SW480 (cell line): ENCODE results near the gene CHST3.

Experiments
- DNase-seq: peaks from one replicate; pipeline ENCODE4 v3.0.0-alpha.2; 2016; ENCODE audit warnings: low spot score

Gene CHST3

GRCh38 chr10:71990706-71991269 is 26.6 kb downstream of the CHST3 start:
- DNase-seq = no peak

GRCh38 chr10:71995449-71995848 is 31.3 kb downstream of the CHST3 start:
- no peak for DNase-seq

- DNase-seq = no peak
Observed at GRCh38 chr10:71995887-71996575, 31.8 kb downstream of the CHST3 start.

- no peak for DNase-seq
Observed at GRCh38 chr10:71996592-71997371, 32.6 kb downstream of the CHST3 start.

GRCh38 chr10:71998119-71998839 is 34.1 kb downstream of the CHST3 start:
- no peak for DNase-seq

GRCh38 chr10:71998840-71999194 is 34.6 kb downstream of the CHST3 start:
- no peak for DNase-seq

GRCh38 chr10:71999360-72000072 is 35.3 kb downstream of the CHST3 start:
- DNase-seq = no peak

- no peak for DNase-seq
Observed at GRCh38 chr10:72000073-72001032, 36.2 kb downstream of the CHST3 start.

GRCh38 chr10:72001033-72001395 is 36.8 kb downstream of the CHST3 start:
- DNase-seq = no peak

- no peak for DNase-seq
Observed at GRCh38 chr10:72002354-72003295, 38.4 kb downstream of the CHST3 start.

GRCh38 chr10:72006026-72006425 is 41.8 kb downstream of the CHST3 start:
- DNase-seq = no peak

GRCh38 chr10:72007246-72007892 is 43.2 kb downstream of the CHST3 start:
- DNase-seq = no peak

- DNase-seq = no peak
Observed at GRCh38 chr10:72008096-72008981, 44.1 kb downstream of the CHST3 start.

GRCh38 chr10:72009051-72009424 is 44.8 kb downstream of the CHST3 start:
- DNase-seq = no peak

GRCh38 chr10:72009425-72010081 is 45.4 kb downstream of the CHST3 start:
- peak; percentile 22 for DNase-seq

- no peak for DNase-seq
Observed at GRCh38 chr10:72010234-72010973, 46.2 kb downstream of the CHST3 start.

GRCh38 chr10:72011016-72011415 is 46.8 kb downstream of the CHST3 start:
- DNase-seq = no peak
